ENCODE results near the gene PLEKHG2. TPM values are rescaled to one million over a fixed set of nuclear protein-coding genes. Genes with fewer than 3 reads are reported as not detected.
A peak's percentile ranks its signal among the peaks of the same experiment; 100 is the strongest.

Gene PLEKHG2
- total RNA-seq, 2 experiments from 2014 or later, result 29.1 to 40.0 TPM

DNA sequence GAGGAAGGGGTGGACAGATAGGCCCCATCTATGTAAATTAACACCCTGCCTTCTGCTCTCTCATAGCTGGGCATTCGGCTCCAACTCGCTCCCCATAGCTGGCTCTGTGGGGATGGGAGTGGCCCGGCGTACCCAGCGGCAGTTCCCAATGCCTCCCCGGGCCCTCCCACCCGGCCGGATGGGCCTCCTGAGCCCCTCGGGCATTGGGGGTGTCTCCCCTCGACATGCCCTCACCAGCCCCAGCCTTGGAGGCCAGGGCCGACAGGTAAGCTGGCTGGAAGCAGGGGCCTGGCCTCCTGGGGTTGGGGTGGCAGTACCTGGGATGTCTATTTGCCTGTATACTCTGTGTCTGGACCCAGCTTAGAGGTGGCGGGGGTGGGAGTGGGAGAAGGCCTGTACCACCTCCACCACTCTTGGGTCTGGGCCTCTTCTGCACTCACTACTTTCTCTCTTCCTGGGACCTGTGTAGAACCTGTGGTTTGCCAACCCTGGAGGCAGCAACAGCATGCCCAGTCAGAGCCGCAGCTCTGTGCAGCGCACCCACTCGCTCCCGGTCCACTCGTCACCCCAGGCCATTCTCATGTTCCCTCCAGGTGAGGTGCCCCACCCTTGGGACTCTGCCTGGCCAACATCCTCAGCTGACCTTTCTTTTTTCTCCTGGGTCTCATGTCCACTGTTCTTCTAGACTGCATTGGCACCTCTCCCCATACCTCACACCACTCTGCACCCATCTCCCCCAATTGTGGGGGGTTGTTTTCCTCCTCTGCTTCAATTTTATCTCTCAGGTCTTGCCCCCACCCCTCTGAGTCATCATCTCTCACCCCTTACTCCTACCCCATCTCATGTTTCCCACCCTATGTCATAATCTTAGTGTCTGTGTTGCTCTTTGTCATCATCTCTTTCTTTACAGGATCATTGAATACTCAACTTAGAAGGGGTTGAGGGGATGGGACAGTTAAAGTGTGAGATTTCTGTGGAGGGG is 31.7 kb upstream of the PLEKHG2 start:
- Mint-ChIP-seq H3K27ac (peak overlapping the region; percentile 24), H3K4me3 (no peak overlapping the region), H3K36me3 (peaks cover 9% of the 10 kb centered on the region), H3K27me3 (no peaks in the 10 kb centered on the region), H3K4me1 (no peaks in the 10 kb centered on the region), H3K9me3 (no peaks in the 10 kb centered on the region)
- DNase-seq, result no peak

DNA sequence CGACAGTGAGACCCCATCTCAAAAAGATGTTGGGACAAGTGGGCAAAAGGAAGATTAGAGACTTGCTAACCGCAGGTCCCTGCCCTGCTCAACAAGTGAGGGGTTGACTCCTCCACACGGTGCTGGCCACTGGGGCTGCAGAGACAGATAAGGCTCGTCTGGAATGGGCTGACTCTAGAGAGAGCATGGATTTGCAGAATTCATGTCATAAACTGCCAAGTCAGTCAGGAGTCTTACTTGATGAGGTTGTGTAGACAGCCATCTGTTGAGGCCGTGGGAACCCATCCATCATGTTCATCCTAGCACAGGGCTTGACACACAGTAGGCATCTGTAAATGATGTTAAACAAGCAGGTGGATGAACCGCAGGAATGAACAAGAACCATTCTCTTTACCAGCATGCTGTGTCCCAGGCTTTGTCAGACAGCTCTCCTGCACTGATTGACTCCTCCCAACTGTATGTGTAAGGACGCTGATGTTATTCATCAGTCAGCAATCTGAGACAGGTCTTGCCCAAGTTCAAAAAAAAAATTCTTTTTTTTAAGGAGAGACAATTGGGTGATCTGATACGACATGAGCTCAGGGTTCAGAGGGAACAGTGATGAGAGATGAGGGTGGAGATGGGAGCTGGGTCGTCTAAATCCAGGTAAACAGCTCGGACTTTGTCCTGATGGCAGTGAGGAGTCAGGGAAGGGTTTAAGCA is 30.4 kb upstream of the PLEKHG2 start:
- Mint-ChIP-seq H3K36me3 (peaks cover 9% of the 10 kb centered on the region), H3K27ac (no peak overlapping the region), H3K9me3 (no peaks in the 10 kb centered on the region), H3K4me3 (no peak overlapping the region), H3K27me3 (no peaks in the 10 kb centered on the region), H3K4me1 (peaks cover 3% of the 10 kb centered on the region)
- DNase-seq, result no peak

- Mint-ChIP-seq H3K36me3 (peaks cover 9% of the 10 kb centered on the region), H3K27ac (no peak overlapping the region), H3K4me1 (peaks cover 5% of the 10 kb centered on the region), H3K9me3 (no peaks in the 10 kb centered on the region), H3K4me3 (no peak overlapping the region), H3K27me3 (no peaks in the 10 kb centered on the region)
- DNase-seq, result no peak
These were observed 29.3 kb upstream of the PLEKHG2 start for GRCh38 chr19:39382991-39383828.

DNA sequence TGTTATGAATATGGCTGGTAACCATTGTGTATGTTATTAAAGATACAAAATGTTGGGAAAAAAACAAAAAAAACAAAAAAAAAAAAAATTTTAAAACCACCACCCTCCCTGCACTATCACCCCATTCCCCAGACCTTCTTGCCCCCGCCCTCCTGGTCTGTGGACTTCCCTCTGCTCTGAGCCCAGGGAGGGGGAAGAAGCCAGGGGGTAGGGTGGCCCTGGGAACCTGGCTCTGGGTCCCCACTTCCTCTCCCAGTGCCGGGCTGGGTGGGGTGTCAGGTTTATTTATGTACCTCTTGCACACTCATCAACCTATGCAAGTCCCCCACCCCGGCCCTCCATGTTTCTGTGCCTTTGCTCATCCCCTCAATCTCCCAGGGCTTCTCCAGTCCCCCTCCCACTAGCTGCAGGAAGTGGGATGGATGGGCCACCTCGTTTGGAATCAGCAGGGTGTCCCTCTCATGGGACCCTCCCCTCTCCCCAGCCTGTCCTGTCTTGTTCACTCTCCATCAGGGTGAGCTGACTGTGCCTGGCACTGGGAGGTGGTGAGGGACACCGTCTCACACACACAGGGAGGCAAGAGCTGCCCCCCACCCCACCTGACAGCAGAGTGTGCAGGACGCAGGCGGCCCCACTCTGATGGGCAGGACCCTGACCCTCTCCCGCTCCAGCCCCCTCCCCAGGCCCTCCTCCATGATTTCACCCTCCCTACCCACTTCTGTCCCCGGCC is 27.5 kb upstream of the PLEKHG2 start:
- Mint-ChIP-seq H3K9me3 (no peaks in the 10 kb centered on the region), H3K4me3 (no peak overlapping the region), H3K27me3 (no peaks in the 10 kb centered on the region), H3K36me3 (peaks cover 17% of the 10 kb centered on the region), H3K4me1 (peaks cover 8% of the 10 kb centered on the region), H3K27ac (peak overlapping the region; percentile 52)
- DNase-seq, result no peak

- Mint-ChIP-seq H3K4me3 (no peak overlapping the region), H3K9me3 (no peaks in the 10 kb centered on the region), H3K4me1 (peaks cover 14% of the 10 kb centered on the region), H3K36me3 (peaks cover 17% of the 10 kb centered on the region), H3K27ac (no peak overlapping the region), H3K27me3 (no peaks in the 10 kb centered on the region)
- no peak for DNase-seq
These were observed 26.6 kb upstream of the PLEKHG2 start for GRCh38 chr19:39385629-39386411.

DNA sequence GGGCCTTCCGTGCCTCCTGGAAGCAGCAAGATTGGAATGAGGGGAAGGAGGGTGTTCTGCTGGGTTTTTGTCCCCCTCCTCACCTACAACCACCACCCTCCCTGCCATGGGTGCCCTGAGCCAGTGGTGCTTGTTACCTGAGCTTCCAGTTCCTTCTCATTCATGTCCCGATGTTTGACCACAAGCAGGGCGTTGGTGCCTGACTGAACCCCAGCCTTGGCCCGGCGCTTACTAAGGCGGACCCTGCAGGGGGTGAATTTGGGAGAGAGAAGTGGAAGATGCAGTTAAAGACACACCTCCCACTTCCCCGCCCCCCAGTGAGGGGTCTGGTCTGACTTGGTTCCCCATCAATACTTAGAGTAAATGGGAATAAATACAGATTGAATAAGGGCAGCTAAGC is 25.9 kb upstream of the PLEKHG2 start:
- H3K9me3 Mint-ChIP-seq, result no peaks in the 10 kb centered on the region
- H3K4me3 Mint-ChIP-seq, result no peak overlapping the region

GRCh38 chr19:39388657-39389056 is 23.8 kb upstream of the PLEKHG2 start:
- Mint-ChIP-seq H3K27me3 (no peaks in the 10 kb centered on the region), H3K4me3 (no peak overlapping the region), H3K4me1 (peaks cover 22% of the 10 kb centered on the region), H3K27ac (peak overlapping the region; percentile 30), H3K9me3 (no peaks in the 10 kb centered on the region), H3K36me3 (peaks cover 15% of the 10 kb centered on the region)
- DNase-seq, result no peak

More for the DNA sequence above, 25.9 kb upstream of the PLEKHG2 start:
- DNase-seq, result no peak
- H3K4me1 Mint-ChIP-seq, result peaks cover 14% of the 10 kb centered on the region
- peaks cover 15% of the 10 kb centered on the region for H3K36me3 Mint-ChIP-seq
- no peak overlapping the region for H3K27ac Mint-ChIP-seq
- no peaks in the 10 kb centered on the region for H3K27me3 Mint-ChIP-seq

DNA sequence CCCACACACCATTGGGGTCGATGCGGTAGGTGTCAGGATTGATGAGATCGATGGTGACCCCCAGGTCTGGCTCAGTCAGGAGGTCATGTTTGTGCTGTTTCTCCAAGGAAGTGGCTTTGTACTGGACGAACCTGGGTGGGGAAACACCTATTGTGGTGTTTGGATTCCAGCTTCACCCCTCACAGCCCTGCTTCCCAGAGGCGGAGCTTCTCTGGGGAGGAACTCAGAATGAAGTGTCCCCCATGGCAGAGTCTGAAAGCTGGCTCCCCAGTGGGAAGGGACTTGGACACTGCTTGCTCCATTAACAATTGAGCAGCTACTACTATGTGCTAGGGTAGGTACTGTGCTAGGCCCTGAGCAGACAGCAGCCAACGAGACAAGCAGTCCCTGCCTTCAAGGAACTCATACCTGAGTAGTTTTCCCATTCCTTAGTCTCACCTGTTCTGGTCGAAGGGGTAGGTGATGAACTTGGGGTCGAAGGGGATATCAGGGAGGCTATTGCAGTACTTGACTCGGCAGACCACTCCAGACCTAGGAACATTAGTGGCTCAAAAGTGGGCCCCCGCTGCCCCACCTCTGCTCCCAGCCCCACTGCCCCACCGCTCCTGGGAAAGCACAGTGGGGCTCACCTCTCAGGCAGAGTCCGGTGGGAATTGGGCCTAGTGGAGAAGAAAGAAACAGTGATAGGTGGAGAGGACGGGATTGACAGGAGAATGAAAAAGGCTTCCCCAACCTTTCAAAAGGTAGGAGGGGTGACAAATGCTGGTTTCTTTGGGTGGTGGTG is 22.6 kb upstream of the PLEKHG2 start:
- Mint-ChIP-seq H3K36me3 (peaks cover 18% of the 10 kb centered on the region), H3K27ac (peak overlapping the region; percentile 98), H3K9me3 (no peaks in the 10 kb centered on the region), H3K27me3 (no peaks in the 10 kb centered on the region), H3K4me1 (peaks cover 28% of the 10 kb centered on the region), H3K4me3 (peak overlapping the region; percentile 99)
- DNase-seq, result no peak

- Mint-ChIP-seq H3K4me3 (peak overlapping the region; percentile 99), H3K36me3 (peaks cover 23% of the 10 kb centered on the region), H3K9me3 (no peaks in the 10 kb centered on the region), H3K4me1 (peaks cover 33% of the 10 kb centered on the region), H3K27me3 (no peaks in the 10 kb centered on the region), H3K27ac (peak overlapping the region; percentile 98)
- no peak for DNase-seq
These were observed 22.1 kb upstream of the PLEKHG2 start for GRCh38 chr19:39390451-39390750.

GRCh38 chr19:39390751-39391437 is 21.6 kb upstream of the PLEKHG2 start, which contains the start of the genes MED29 and PAF1:
Gene MED29, plus strand, starts transcription at chr19:39391378. Its CDS starts 45 bp downstream, at chr19:39391423.
Gene PAF1, minus strand, starts transcription at chr19:39391106. Its CDS starts 242 bp downstream, at chr19:39390864.
- peak within 1 kb of the TSS; percentile 98 for H3K27ac Mint-ChIP-seq
- peak; percentile 96 for DNase-seq
- no peaks in the 10 kb centered on the region for H3K9me3 Mint-ChIP-seq
- peaks cover 32% of the 10 kb centered on the region for H3K4me1 Mint-ChIP-seq
- no peaks in the 10 kb centered on the region for H3K27me3 Mint-ChIP-seq
- peaks cover 23% of the 10 kb centered on the region for H3K36me3 Mint-ChIP-seq
- peak within 1 kb of the TSS; percentile 99 for H3K4me3 Mint-ChIP-seq

DNA sequence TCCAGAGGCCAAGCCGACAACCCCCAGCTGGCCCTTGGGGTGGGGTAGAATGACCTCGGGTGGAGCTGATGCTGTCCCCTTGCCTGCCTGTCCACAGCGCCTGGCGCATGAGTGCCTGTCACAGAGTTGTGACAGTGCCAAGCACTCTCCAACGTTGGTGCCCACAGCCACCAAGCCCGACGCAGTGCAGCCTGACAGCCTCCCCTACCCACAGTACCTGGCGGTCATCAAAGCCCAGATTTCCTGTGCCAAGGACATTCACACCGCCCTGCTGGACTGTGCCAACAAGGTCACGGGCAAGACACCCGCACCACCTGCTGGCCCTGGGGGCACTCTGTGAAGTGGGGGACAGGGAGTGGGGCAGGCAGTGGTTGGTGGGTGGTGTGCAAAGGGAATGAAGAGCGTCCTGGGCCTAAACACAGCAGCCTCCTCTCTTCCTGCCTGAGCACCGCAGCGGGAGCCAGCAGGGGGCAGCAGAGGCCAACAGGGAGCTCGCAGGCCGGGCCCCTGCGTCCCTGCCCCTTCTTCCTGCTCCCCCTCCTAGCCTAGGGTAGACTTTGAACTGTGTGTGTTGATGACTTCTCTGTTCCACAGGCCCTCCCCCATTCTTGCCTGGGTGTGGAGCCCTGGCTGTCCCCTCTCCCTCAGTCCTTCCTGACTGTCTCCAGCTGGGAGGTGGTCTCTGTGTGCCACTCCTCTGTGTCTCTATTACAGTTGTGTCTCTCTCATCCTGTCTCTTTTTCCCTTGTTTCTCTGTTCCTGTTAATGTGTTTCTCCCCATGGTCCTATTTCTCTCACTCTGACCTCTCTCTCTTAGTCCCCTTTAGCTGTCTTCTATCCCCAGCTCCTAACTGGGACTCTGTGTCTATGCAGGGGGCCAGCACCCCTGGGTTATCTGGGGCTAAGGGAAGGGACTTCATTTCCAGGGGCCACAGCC is 14.8 kb upstream of the PLEKHG2 start:
- peaks cover 58% of the 10 kb centered on the region for H3K4me1 Mint-ChIP-seq
- peak overlapping the region; percentile 6 for H3K4me3 Mint-ChIP-seq
- peaks cover 21% of the 10 kb centered on the region for H3K36me3 Mint-ChIP-seq
- peak; percentile 94 for DNase-seq
- peaks cover 1% of the 10 kb centered on the region for H3K9me3 Mint-ChIP-seq
- H3K27me3 Mint-ChIP-seq, result no peaks in the 10 kb centered on the region
- peak overlapping the region; percentile 79 for H3K27ac Mint-ChIP-seq

Data from activated naive CD8-positive, alpha-beta T cell treated with anti-CD3 and anti-CD28 coated beads for 36 hours (primary cell).